Hepatocyte (in vitro differentiated cells): Measurements from ENCODE around the gene DIAPH3. TPM values are rescaled to one million over a fixed set of nuclear protein-coding genes. Genes with fewer than 3 reads are reported as not detected.
"Not testable (repeated sequence)": the region's sequence is repeated elsewhere in the genome, so short reads cannot be mapped to it uniquely, and the experiment has no call there.

ENCODE experiments used
- DNase-seq: peaks from one replicate; pipeline ENCODE4 v3.0.0-alpha.2; 2016; ENCODE audit warnings: low spot score
- H2AFZ ChIP-seq: fragments of 200-600 bp; sonication (generic); 2 replicates; pipeline ENCODE4 v1.6.0; 2016; ENCODE audit warnings: antibody characterized with exemption, mild to moderate bottlenecking
- H3K27ac ChIP-seq: fragments of 200-600 bp; sonication (generic); 2 replicates; pipeline ENCODE4 v1.5.1; 2016; ENCODE audit warnings: mild to moderate bottlenecking
- H3K27me3 ChIP-seq: fragments of 200-600 bp; sonication (generic); 2 replicates; pipeline ENCODE4 v1.6.1; 2016
- H3K36me3 ChIP-seq: fragments of 200-600 bp; sonication (generic); replicated peaks from 2 replicates; pipeline ENCODE4 v1.5.1; 2016; ENCODE audit warnings: low read depth; ENCODE audit not compliant: insufficient read depth
- H3K4me1 ChIP-seq: fragments of 200-600 bp; sonication (generic); 2 replicates; pipeline ENCODE4 v1.5.1; 2016; ENCODE audit warnings: mild to moderate bottlenecking, moderate library complexity; ENCODE audit not compliant: insufficient read depth
- H3K4me2 ChIP-seq: fragments of 200-600 bp; sonication (generic); 2 replicates; pipeline ENCODE4 v1.6.0; 2016
- H3K4me3 ChIP-seq: fragments of 200-600 bp; sonication (generic); 2 replicates; pipeline ENCODE4 v1.5.1; 2016; ENCODE audit warnings: mild to moderate bottlenecking
- H3K79me2 ChIP-seq: fragments of 200-600 bp; sonication (generic); 2 replicates; pipeline ENCODE4 v1.6.0; 2017; ENCODE audit warnings: mild to moderate bottlenecking
- H3K9me2 ChIP-seq: fragments of 200-600 bp; sonication (generic); replicated peaks from 2 replicates; pipeline ENCODE4 v1.6.0; 2017; ENCODE audit warnings: mild to moderate bottlenecking; ENCODE audit not compliant: insufficient read depth
- H3K9me3 ChIP-seq: fragments of 200-600 bp; sonication (generic); 2 replicates; pipeline ENCODE4 v1.5.1; 2016; ENCODE audit warnings: low read depth, mild to moderate bottlenecking
- H4K20me1 ChIP-seq: fragments of 200-600 bp; sonication (generic); 2 replicates; pipeline ENCODE4 v1.6.0; 2016; ENCODE audit warnings: mild to moderate bottlenecking; ENCODE audit not compliant: insufficient read depth, poor library complexity, severe bottlenecking
- CTCF ChIP-seq: fragments of 200-600 bp; sonication (generic); IDR thresholded peaks from 2 replicates; pipeline ENCODE4 v1.5.1; 2016; ENCODE audit warnings: antibody characterized with exemption, mild to moderate bottlenecking; ENCODE audit not compliant: poor library complexity
- EZH2 ChIP-seq: fragments of 200-600 bp; sonication (generic); IDR thresholded peaks from 2 replicates; pipeline ENCODE4 v1.6.1; 2016; ENCODE audit warnings: antibody characterized with exemption, mild to moderate bottlenecking, borderline replicate concordance
- EZH2phosphoT487 ChIP-seq: fragments of 200-600 bp; sonication (generic); IDR thresholded peaks from one replicate; pipeline ENCODE4 v1.6.1; 2018; ENCODE audit warnings: antibody characterized with exemption, mild to moderate bottlenecking, low read depth, moderate library complexity; ENCODE audit not compliant: unreplicated experiment, severe bottlenecking
- WGBS: methylation state at CpG from one replicate; pipeline ENCODE4 v1.1.6; 2016; ENCODE audit warnings: low lambda C conversion rate; ENCODE audit errors: missing lambda C conversion rate; 5-methylcytosine and 5-hydroxymethylcytosine counted together
- polyA plus RNA-seq: library from polyadenylated mRNA; unstranded; fragments of >200 nt; fragmentation: Nextera tagmentation; extraction: Ambion mirVana; gene quantifications from 2 replicates; pipeline ENCODE4 v1.2.1, GENCODE V29; 2016
- total RNA-seq: library from RNA; depleted of rRNA; stranded (reverse); fragments of >200 nt; gene quantifications from 2 replicates; pipeline ENCODE4 v1.2.3, GENCODE V29; 2014

Gene DIAPH3
- total and polyA plus RNA-seq, 2 experiments from 2014 or later, result 4.7 to 7.9 TPM

- no peak for DNase-seq
- Histone ChIP-seq H3K4me1 (peaks cover 3% of the 10 kb centered on the region), H3K27ac (no peak overlapping the region), H3K79me2 (no peaks in the 10 kb centered on the region), H3K27me3 (no peaks in the 10 kb centered on the region), H3K36me3 (no peaks in the 10 kb centered on the region), H3K4me2 (no peak overlapping the region), H3K4me3 (no peak overlapping the region), H2AFZ (no peak overlapping the region), H3K9me3 (no peaks in the 10 kb centered on the region), H4K20me1 (no peaks in the 10 kb centered on the region), H3K9me2 (no peaks in the 10 kb centered on the region)
- WGBS, result 84% methylated on average over 4 of the region's 4 CpGs
- TF ChIP-seq CTCF (no peak), EZH2phosphoT487 (no peak), EZH2 (no peak)
Measured at GRCh38 chr13:60210510-60211330, 47.0 kb upstream of the DIAPH3 start.

- not testable (repeated sequence) for H3K9me2 ChIP-seq, H3K4me3 ChIP-seq, H3K27ac ChIP-seq, H4K20me1 ChIP-seq, H3K79me2 ChIP-seq, H2AFZ ChIP-seq, H3K4me2 ChIP-seq, H3K36me3 ChIP-seq, H3K27me3 ChIP-seq, H3K9me3 ChIP-seq, H3K4me1 ChIP-seq, DNase-seq
- 77% methylated on average over 10 of the region's 10 CpGs for WGBS
Measured at GRCh38 chr13:60205499-60205898, 41.8 kb upstream of the DIAPH3 start.

- DNase-seq, result no peak
- no peak overlapping the region for H3K27ac ChIP-seq
Measured at GRCh38 chr13:60201286-60201685, 37.6 kb upstream of the DIAPH3 start.

GRCh38 chr13:60195893-60196292 lies 32.2 kb upstream of the DIAPH3 start:
- H3K27me3 ChIP-seq, H3K9me3 ChIP-seq, H3K27ac ChIP-seq, H3K4me1 ChIP-seq, H3K79me2 ChIP-seq, H2AFZ ChIP-seq, H3K9me2 ChIP-seq, H4K20me1 ChIP-seq, DNase-seq, H3K4me2 ChIP-seq, H3K4me3 ChIP-seq, H3K36me3 ChIP-seq: not testable (repeated sequence)
- 81% methylated on average over 2 of the region's 2 CpGs for WGBS

More at GRCh38 chr13:60201286-60201685, 37.6 kb upstream of the DIAPH3 start:
- TF ChIP-seq CTCF (no peak), EZH2 (no peak), EZH2phosphoT487 (no peak)
- Histone ChIP-seq H3K4me2 (no peak overlapping the region), H3K36me3 (no peaks in the 10 kb centered on the region), H3K4me1 (no peaks in the 10 kb centered on the region), H2AFZ (no peak overlapping the region), H3K9me2 (no peaks in the 10 kb centered on the region), H3K79me2 (no peaks in the 10 kb centered on the region), H3K9me3 (no peaks in the 10 kb centered on the region), H3K27me3 (no peaks in the 10 kb centered on the region), H3K4me3 (no peak overlapping the region), H4K20me1 (no peaks in the 10 kb centered on the region)
